GM12878 (cell line): ENCODE measurements around the gene CYP46A1. TPM values are rescaled to one million over a fixed set of nuclear protein-coding genes. Genes with fewer than 3 reads are reported as not detected.

Experiments used
- ATAC-seq: fragments of 200-7000 bp; cut with Tn5 transposase; 3 replicates; pipeline ENCODE4 v1.9.1; 2020; ENCODE audit warnings: mild to moderate bottlenecking, moderate library complexity
- BruUV-seq: library from RNA; stranded (reverse); fragments of 400-500 nt; replicated peaks from 2 replicates; lab custom pipeline; 2021; lab: Mats Ljungman, UMichigan
- CTCF ChIA-PET: fragments of 300-600 bp; sonication (Branson Sonifier 250); formaldehyde crosslinking; extraction: SDS; loops from one replicate; lab custom pipeline; 2021; ENCODE audit warnings: inconsistent platforms; lab: Yijun Ruan, JAX
- POLR2A ChIA-PET: fragments of 350-600 bp; formaldehyde crosslinking; extraction: SDS; loops from one replicate; lab custom pipeline; 2021; ENCODE audit warnings: inconsistent platforms; lab: Charles Lee
- RAD21 ChIA-PET: fragments of 300-600 bp; sonication (Branson Sonifier 250); formaldehyde crosslinking; loops from one replicate; lab custom pipeline; 2023; ENCODE audit warnings: antibody characterized with exemption; ENCODE audit not compliant: unreplicated experiment; lab: Charles Lee
- SMC1A ChIA-PET: fragments of 300-600 bp; sonication (Branson Sonifier 250); formaldehyde crosslinking; loops from one replicate; lab custom pipeline; 2023; ENCODE audit not compliant: unreplicated experiment, uncharacterized antibody; lab: Charles Lee
- DNase-seq: peaks from one replicate; pipeline ENCODE4 v3.0.0-alpha.2; 2011; ENCODE audit warnings: low read depth, low spot score
- FAIRE-seq: peaks from 3 replicates; lab custom pipeline; 2011; peaks lifted over from hg19 to GRCh38; lab: Jason Lieb, UNC
- H2AFZ ChIP-seq: 2 replicates; pipeline ENCODE4 v1.6.0; 2011; ENCODE audit warnings: low read depth, low read length, control low read depth; ENCODE audit not compliant: control insufficient read depth
- H3K27ac ChIP-seq: 2 replicates; pipeline ENCODE4 v1.5.1; 2011; ENCODE audit warnings: control low read depth; ENCODE audit not compliant: control insufficient read depth, insufficient read depth
- H3K27me3 ChIP-seq, 2 experiments: replicated peaks in 1 of 2; 2 replicates each; pipeline versions ENCODE4 v1.6.0 to v1.6.1; 2011; ENCODE audit warnings: low read length in 1 of 2; ENCODE audit not compliant: control insufficient read depth in 2 of 2, insufficient read depth in 2 of 2
- H3K36me3 ChIP-seq, 2 experiments: 2 replicates each; pipeline ENCODE4 v1.5.1; 2011; ENCODE audit warnings: low read length in 1 of 2; ENCODE audit not compliant: control insufficient read depth in 2 of 2, insufficient read depth in 2 of 2
- H3K4me1 ChIP-seq: 2 replicates; pipeline ENCODE4 v1.6.1; 2011; ENCODE audit warnings: mild to moderate bottlenecking, low read length, moderate library complexity, mixed read lengths; ENCODE audit not compliant: control insufficient read depth, insufficient read depth
- H3K4me2 ChIP-seq: 2 replicates; pipeline ENCODE4 v1.6.0; 2011; ENCODE audit warnings: control low read depth; ENCODE audit not compliant: control insufficient read depth, insufficient read depth
- H3K4me3 ChIP-seq: fragments of 200-600 bp; sonication (generic); 2 replicates; pipeline ENCODE4 v1.5.1; 2016
- H3K79me2 ChIP-seq: 2 replicates; pipeline ENCODE4 v1.6.0; 2011; ENCODE audit warnings: low read length; ENCODE audit not compliant: control insufficient read depth, insufficient read depth
- H3K9ac ChIP-seq: 2 replicates; pipeline ENCODE4 v1.8.0; 2011; ENCODE audit warnings: low read length, control low read depth, mixed read lengths; ENCODE audit not compliant: control insufficient read depth, insufficient read depth
- H3K9me3 ChIP-seq: replicated peaks from 3 replicates; pipeline ENCODE4 v1.5.1; 2011; ENCODE audit warnings: mild to moderate bottlenecking, low read length; ENCODE audit not compliant: control insufficient read depth, insufficient read depth
- H4K20me1 ChIP-seq: 2 replicates; pipeline ENCODE4 v1.6.0; 2011; ENCODE audit not compliant: control insufficient read depth, insufficient read depth
- CHD1 ChIP-seq: IDR thresholded peaks from 2 replicates; pipeline ENCODE4 v1.6.1; 2012; ENCODE audit warnings: low read depth, low read length, improper control_type of control experiment
- NR2C2 ChIP-seq: IDR thresholded peaks from 2 replicates; pipeline ENCODE4 v1.6.1; 2011; ENCODE audit warnings: borderline replicate concordance, low read depth; ENCODE audit not compliant: control insufficient read depth, insufficient read length
- PAX8 ChIP-seq: fragments of 450-650 bp; IDR thresholded peaks from 2 replicates; pipeline ENCODE4 v1.6.1; 2017; ENCODE audit warnings: mild to moderate bottlenecking, moderate library complexity
- SIX5 ChIP-seq: IDR thresholded peaks from 2 replicates; pipeline ENCODE4 v1.6.1; 2011; ENCODE audit warnings: mild to moderate bottlenecking, low read depth, low read length, moderate library complexity; ENCODE audit not compliant: severe bottlenecking
- SMAD5 ChIP-seq: IDR thresholded peaks from 2 replicates; pipeline ENCODE4 v1.6.1; 2016; ENCODE audit warnings: antibody characterized with exemption, low read depth
- SPI1 ChIP-seq: IDR thresholded peaks from 2 replicates; pipeline ENCODE4 v1.6.1; 2011; ENCODE audit warnings: low read depth, mild to moderate bottlenecking, low read length, moderate library complexity, borderline replicate concordance; ENCODE audit not compliant: insufficient read depth
- SREBF1 ChIP-seq: IDR thresholded peaks from 2 replicates; pipeline ENCODE4 v1.6.1; 2012; ENCODE audit warnings: mild to moderate bottlenecking, low read length
- ZNF207 ChIP-seq: fragments of 450-650 bp; IDR thresholded peaks from 2 replicates; pipeline ENCODE4 v1.6.1; 2014; ENCODE audit warnings: antibody characterized with exemption, mild to moderate bottlenecking, borderline replicate concordance
- WGBS: methylation state at CpG from one replicate; pipeline ENCODE4 v1.1.6; 2016; ENCODE audit warnings: low lambda C conversion rate; ENCODE audit not compliant: insufficient replicate concordance, insufficient coverage; ENCODE audit errors: missing lambda C conversion rate; 5-methylcytosine and 5-hydroxymethylcytosine counted together
- in situ Hi-C: fragments of 300-500 bp; cut with MboI; formaldehyde crosslinking; loops from 9 replicates; pipeline ENCODE4 v1.14.3; 2018; ENCODE audit warnings: mixed read lengths
- intact Hi-C: fragments of 100-400 bp; cut with micrococcal nuclease; formaldehyde crosslinking; loops from one replicate; pipeline ENCODE4 v1.14.2; 2022; ENCODE audit not compliant: unreplicated experiment
- polyA plus RNA-seq, 11 experiments: library from polyadenylated mRNA; depleted of rRNA in 4 of 11; unstranded in 6 of 11; stranded (reverse) in 5 of 11; fragments of >200 nt; fragmentation: Nextera tagmentation in 4 of 11; fragmentation: Illumina TruSeq in 1 of 11; extraction: Ambion mirVana in 4 of 11; extraction: Trizol in 1 of 11; gene quantifications; 1 replicate in 1 of 11; 2 replicates in 10 of 11; pipeline versions ENCODE4 v1.2.1 to v1.2.3, GENCODE V29; 2011 to 2016; ENCODE audit warnings: inconsistent platforms in 2 of 11, missing spikeins in 2 of 11, low read depth in 1 of 11
- total RNA-seq, 4 experiments: library from RNA; depleted of rRNA in 3 of 4; stranded (reverse); fragments of >200 nt in 3 of 4; fragmentation: Illumina TruSeq in 1 of 4; extraction: Trizol in 1 of 4; gene quantifications; 2 replicates each; pipeline versions ENCODE4 v1.2.1 to v1.2.3, GENCODE V29; 2013 to 2021
- TF ChIP-seq, protein P1 (sequence below): fragments of 450-650 bp; IDR thresholded peaks from 2 replicates; pipeline ENCODE4 v1.6.1; 2017; ENCODE audit warnings: mild to moderate bottlenecking, low read depth, inconsistent platforms; ENCODE audit not compliant: poor library complexity, severe bottlenecking

Gene CYP46A1
- total and polyA plus RNA-seq, 10 of the 15 experiments (the other 5 are each of a cell fraction or from before 2014, with no cell fraction given) = 0.04 to 0.11 TPM; not detected in 8

DNA sequence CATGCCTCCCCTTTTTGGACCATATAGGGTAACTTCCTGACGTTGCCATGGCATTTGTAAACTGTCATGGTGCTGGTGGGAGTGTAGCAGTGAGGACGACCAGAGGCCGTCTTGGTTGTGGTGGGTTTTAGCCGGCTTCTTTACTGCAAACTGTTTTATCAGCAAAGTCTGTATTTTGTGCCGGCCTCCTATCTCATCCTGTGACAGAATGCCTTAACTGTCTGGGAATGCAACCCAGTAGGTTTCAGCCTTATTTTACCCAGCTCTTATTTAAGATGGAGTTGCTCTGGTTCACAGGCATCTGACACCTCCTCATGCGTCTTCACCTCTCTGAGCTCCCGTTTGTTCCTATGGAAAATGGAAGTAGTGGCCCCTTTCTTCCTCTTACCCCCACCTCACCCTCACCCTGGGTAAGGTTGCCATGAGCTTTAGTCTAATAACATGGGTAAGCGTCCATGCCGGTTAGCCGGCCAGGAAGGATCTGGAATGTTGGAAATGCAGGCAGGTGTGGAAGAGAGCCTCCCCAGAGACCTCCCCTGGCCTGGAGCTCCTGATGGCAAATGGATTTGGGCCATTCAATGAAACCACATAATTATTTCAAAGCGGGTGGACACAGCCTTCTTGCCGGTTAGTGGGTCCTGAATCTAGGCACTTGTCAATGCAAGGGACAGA lies 20.6 kb upstream of the CYP46A1 start:
- no peaks in the 10 kb centered on the region for H3K36me3 ChIP-seq
- no peak for FAIRE-seq
- CTCF ChIA-PET = interaction anchor here (0.7 kb wide), 1 partner anchor 19 kb away, joined by 3 read pairs; no protein-coding TSS in a partner anchor
- no peak overlapping the region for H2AFZ ChIP-seq
- no peak overlapping the region for H3K9ac ChIP-seq
- H3K4me2 ChIP-seq = no peak overlapping the region
- no peak for DNase-seq
- intact Hi-C loops (no loop called here), in situ Hi-C loops (no loop called here)
- H3K27me3 ChIP-seq = peaks cover 1 to 3% of the 10 kb centered on the region in 2 experiments; a peak in 2 of 4 replicates
- RAD21 ChIA-PET = no interaction called here
- no peak overlapping the region for H3K27ac ChIP-seq
- ATAC-seq = no peak
- H4K20me1 ChIP-seq = no peaks in the 10 kb centered on the region
- H3K4me3 ChIP-seq = no peak overlapping the region
- SMC1A ChIA-PET = no interaction called here
- no TSS peak for BruUV-seq
- no peaks in the 10 kb centered on the region for H3K9me3 ChIP-seq
- POLR2A ChIA-PET = no interaction called here
- 45% methylated on average over 12 of the region's 12 CpGs for WGBS
- no peaks in the 10 kb centered on the region for H3K79me2 ChIP-seq
- TF ChIP-seq SREBF1 = no peak
- H3K4me1 ChIP-seq = peaks cover 14% of the 10 kb centered on the region

DNA sequence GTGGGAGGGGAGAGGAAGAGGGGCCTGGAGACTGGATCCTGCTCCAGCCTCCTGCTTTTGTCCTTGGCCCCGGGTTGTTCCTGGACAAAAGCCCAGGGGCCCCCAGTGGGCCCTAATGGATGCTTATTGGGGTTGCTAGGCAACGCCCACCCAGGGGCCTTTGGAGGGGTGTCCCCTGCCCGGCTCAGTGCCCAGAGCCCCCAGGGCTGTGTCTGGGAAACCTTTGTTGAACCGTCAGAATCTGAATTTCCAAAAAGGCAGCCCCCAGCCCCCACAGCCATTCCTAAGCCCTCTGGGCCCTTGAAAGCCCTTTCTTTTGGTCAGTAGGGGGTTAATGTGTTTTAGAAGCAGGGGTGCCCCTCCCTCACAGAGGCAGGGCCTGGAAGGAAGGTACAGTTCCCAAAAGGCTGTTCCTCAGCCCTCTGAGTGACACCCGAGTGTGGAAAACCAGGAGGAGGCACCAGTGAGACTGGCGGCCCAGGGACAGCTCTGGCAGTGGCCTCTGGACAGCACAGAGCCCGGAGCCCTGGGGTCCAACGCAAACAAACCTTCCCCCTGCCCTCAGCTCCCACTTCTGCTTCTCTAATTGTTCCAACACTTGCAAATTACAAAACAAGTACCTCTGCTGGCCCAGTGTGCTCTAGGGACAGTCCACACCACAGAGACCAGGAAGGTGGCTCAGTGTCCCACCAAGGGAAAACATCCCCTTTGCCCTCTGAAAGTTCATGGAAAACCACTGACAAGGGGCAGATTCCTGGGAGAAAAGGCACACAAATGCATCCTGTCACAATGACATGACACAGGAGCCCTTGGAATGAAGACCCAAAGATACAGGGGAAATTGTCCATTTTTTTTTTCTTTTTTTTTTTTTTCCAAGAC lies 19.8 kb upstream of the CYP46A1 start:
- TF ChIP-seq SIX5 (no peak), ZNF207 (no peak), PAX8 (no peak), SMAD5 (no peak), SPI1 (peak; percentile 56; the same call in 1 of the 2 replicates), NR2C2 (no peak), CHD1 (no peak)
- TF ChIP-seq, protein P1, sequence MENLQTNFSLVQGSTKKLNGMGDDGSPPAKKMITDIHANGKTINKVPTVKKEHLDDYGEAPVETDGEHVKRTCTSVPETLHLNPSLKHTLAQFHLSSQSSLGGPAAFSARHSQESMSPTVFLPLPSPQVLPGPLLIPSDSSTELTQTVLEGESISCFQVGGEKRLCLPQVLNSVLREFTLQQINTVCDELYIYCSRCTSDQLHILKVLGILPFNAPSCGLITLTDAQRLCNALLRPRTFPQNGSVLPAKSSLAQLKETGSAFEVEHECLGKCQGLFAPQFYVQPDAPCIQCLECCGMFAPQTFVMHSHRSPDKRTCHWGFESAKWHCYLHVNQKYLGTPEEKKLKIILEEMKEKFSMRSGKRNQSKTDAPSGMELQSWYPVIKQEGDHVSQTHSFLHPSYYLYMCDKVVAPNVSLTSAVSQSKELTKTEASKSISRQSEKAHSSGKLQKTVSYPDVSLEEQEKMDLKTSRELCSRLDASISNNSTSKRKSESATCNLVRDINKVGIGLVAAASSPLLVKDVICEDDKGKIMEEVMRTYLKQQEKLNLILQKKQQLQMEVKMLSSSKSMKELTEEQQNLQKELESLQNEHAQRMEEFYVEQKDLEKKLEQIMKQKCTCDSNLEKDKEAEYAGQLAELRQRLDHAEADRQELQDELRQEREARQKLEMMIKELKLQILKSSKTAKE = no peak
- TF ChIP-seq, all 136 proteins: peak for 1
- no TSS peak for BruUV-seq
- H3K36me3 ChIP-seq = no peaks in the 10 kb centered on the region
- no peak overlapping the region for H3K9ac ChIP-seq
- no peak overlapping the region for H3K27ac ChIP-seq
- ChIA-PET RAD21 (no interaction called here), CTCF (interaction anchor here (0.7 kb wide), 1 partner anchor 18 kb away, joined by 3 read pairs; no protein-coding TSS in a partner anchor), POLR2A (interaction anchor here (0.6 kb wide), 2 partner anchors 341 to 1009 kb away, joined by 3 to 7 read pairs; no protein-coding TSS in a partner anchor), SMC1A (interaction anchor here (1.0 kb wide), 1 partner anchor 10 kb away, joined by 3 read pairs; no protein-coding TSS in a partner anchor)
- DNase-seq (no peak), FAIRE-seq (no peak), ATAC-seq (peak; percentile 47)
- intact Hi-C loops = no loop called here
- H3K4me1 ChIP-seq = peaks cover 14% of the 10 kb centered on the region
- no peaks in the 10 kb centered on the region for H4K20me1 ChIP-seq
- no peaks in the 10 kb centered on the region for H3K79me2 ChIP-seq
- 5% methylated on average over 8 of the region's 8 CpGs for WGBS
- H3K27me3 ChIP-seq = peaks cover 1 to 3% of the 10 kb centered on the region in 2 experiments; a peak in 2 of 4 replicates
- no peak overlapping the region for H2AFZ ChIP-seq
- in situ Hi-C loops = no loop called here
- peak overlapping the region; percentile 64 for H3K4me2 ChIP-seq
- H3K9me3 ChIP-seq = no peaks in the 10 kb centered on the region
- no peak overlapping the region for H3K4me3 ChIP-seq
